HG03103 (cell line): ENCODE measurements around the gene DOHH.

Experiments
- ATAC-seq: cut with Tn5 transposase; IDR thresholded peaks from one replicate; pipeline ENCODE4 v1.9.1; 2021; ENCODE audit warnings: low read depth; ENCODE audit not compliant: unreplicated experiment

DOHH gene

GRCh38 chr19:3500429-3501101 is at the start of gene DOHH:
Gene DOHH, minus strand, starts transcription at chr19:3500674. Its CDS starts 3,860 bp downstream, at chr19:3496814.
- ATAC-seq: peak; percentile 67

GRCh38 chr19:3549816-3550215 is 49.3 kb upstream of the DOHH start:
- no peak for ATAC-seq

GRCh38 chr19:3548606-3549005 is 48.1 kb upstream of the DOHH start:
- no peak for ATAC-seq

- ATAC-seq: no peak
Observed at GRCh38 chr19:3547767-3548282, 47.4 kb upstream of the DOHH start.

- no peak for ATAC-seq
Observed at GRCh38 chr19:3547301-3547731, 46.8 kb upstream of the DOHH start.

- ATAC-seq: no peak
Observed at GRCh38 chr19:3546119-3546518, 45.6 kb upstream of the DOHH start.

- no peak for ATAC-seq
Observed at GRCh38 chr19:3545669-3546034, 45.2 kb upstream of the DOHH start.

GRCh38 chr19:3544742-3545668 is 44.5 kb upstream of the DOHH start:
- no peak for ATAC-seq

- no peak for ATAC-seq
Observed at GRCh38 chr19:3544058-3544376, 43.5 kb upstream of the DOHH start.

GRCh38 chr19:3543150-3544057 is 42.9 kb upstream of the DOHH start:
- ATAC-seq: no peak

GRCh38 chr19:3539756-3540118 is 39.3 kb upstream of the DOHH start:
- ATAC-seq: no peak

- ATAC-seq: no peak
Observed at GRCh38 chr19:3538965-3539755, 38.7 kb upstream of the DOHH start, which contains the start of gene TEKTIP1. Gene TEKTIP1, plus strand, starts transcription at chr19:3539174. Its CDS starts 4 bp downstream, at chr19:3539178.

- no peak for ATAC-seq
Observed at GRCh38 chr19:3538258-3538929, 37.9 kb upstream of the DOHH start.

- no peak for ATAC-seq
Observed at GRCh38 chr19:3537438-3538240, 37.2 kb upstream of the DOHH start.

GRCh38 chr19:3537101-3537437 is 36.6 kb upstream of the DOHH start:
- no peak for ATAC-seq

GRCh38 chr19:3536429-3537100 is 36.1 kb upstream of the DOHH start:
- no peak for ATAC-seq

- no peak for ATAC-seq
Observed at GRCh38 chr19:3535981-3536380, 35.5 kb upstream of the DOHH start.

GRCh38 chr19:3535563-3535965 is 35.1 kb upstream of the DOHH start:
- ATAC-seq: no peak
